DND-41 (cell line): ENCODE measurements around the gene TNN.

ENCODE experiments used
- CTCF ChIP-seq: IDR thresholded peaks from 2 replicates; pipeline ENCODE4 v1.5.1; 2012; ENCODE audit warnings: borderline replicate concordance, low read length, moderate library complexity, mild to moderate bottlenecking; ENCODE audit not compliant: poor library complexity, severe bottlenecking; ENCODE audit errors: extremely low read depth
- EZH2 ChIP-seq: IDR thresholded peaks from 3 replicates; pipeline ENCODE4 v1.6.1; 2012; ENCODE audit warnings: borderline replicate concordance, low read depth, mild to moderate bottlenecking, moderate library complexity, low read length, inconsistent platforms; ENCODE audit not compliant: severe bottlenecking

- TF ChIP-seq CTCF = no peak
- TF ChIP-seq EZH2 = no peak
These were observed 99.1 kb downstream of the TNN start for GRCh38 chr1:175166746-175167145.
